ENCODE data around the gene CMBL. TPM values are rescaled to one million over a fixed set of nuclear protein-coding genes. Genes with fewer than 3 reads are reported as not detected.
"Not testable (repeated sequence)": the region's sequence is repeated elsewhere in the genome, so short reads cannot be mapped to it uniquely, and the experiment has no call there.

Gene CMBL
- total RNA-seq, 4 donors from 2014 or later = 17.3 to 166 (median 120) TPM

GRCh38 chr5:10352430-10353240 lies 44.9 kb upstream of the CMBL start:
- Histone ChIP-seq H3K36me3 (no peaks in the 10 kb centered on the region), H3K4me1 (peaks cover 0 to 24% (median 5%) of the 10 kb centered on the region in 4 donors), H3K27me3 (no peaks in the 10 kb centered on the region), H3K9me3 (no peaks in the 10 kb centered on the region), H3K27ac (peak overlapping the region; percentile 98 to 100 (median 98)), H3K4me3 (peak overlapping the region; percentile 77 to 99 (median 92))
- TF ChIP-seq CTCF (IDR thresholded peaks at IDR 0.05) (no peak), POLR2A (IDR thresholded peaks at IDR 0.05) (no peak)
- no peak for DNase-seq

GRCh38 chr5:10351919-10352318 lies 44.2 kb upstream of the CMBL start:
- TF ChIP-seq CTCF (IDR thresholded peaks at IDR 0.05) (no peak), POLR2A (IDR thresholded peaks at IDR 0.05) (no peak)
- no peak overlapping the region for H3K27ac ChIP-seq
- H3K27me3 ChIP-seq = no peaks in the 10 kb centered on the region
- peaks cover 0 to 18% (median 3%) of the 10 kb centered on the region in 4 donors for H3K4me1 ChIP-seq
- no peaks in the 10 kb centered on the region for H3K9me3 ChIP-seq
- no peak for DNase-seq
- no peaks in the 10 kb centered on the region for H3K36me3 ChIP-seq
- H3K4me3 ChIP-seq = no peak overlapping the region

GRCh38 chr5:10351199-10351905 lies 43.6 kb upstream of the CMBL start:
- Histone ChIP-seq H3K4me3 (no peak overlapping the region), H3K27ac (no peak overlapping the region)
- TF ChIP-seq CTCF (IDR thresholded peaks at IDR 0.05) = no peak
- TF ChIP-seq POLR2A (IDR thresholded peaks at IDR 0.05) = no peak

GRCh38 chr5:10348258-10348657 lies 40.6 kb upstream of the CMBL start:
- no peak for TF ChIP-seq CTCF (IDR thresholded peaks at IDR 0.05)
- no peak for TF ChIP-seq POLR2A (IDR thresholded peaks at IDR 0.05)
- Histone ChIP-seq H3K4me3 (no peak overlapping the region), H3K4me1 (peaks cover 0 to 11% (median 0%) of the 10 kb centered on the region in 4 donors), H3K27me3 (no peaks in the 10 kb centered on the region), H3K9me3 (no peaks in the 10 kb centered on the region), H3K27ac (no peak overlapping the region), H3K36me3 (no peaks in the 10 kb centered on the region)
- no peak for DNase-seq

More at GRCh38 chr5:10351199-10351905, 43.6 kb upstream of the CMBL start:
- no peaks in the 10 kb centered on the region for H3K9me3 ChIP-seq
- DNase-seq = no peak
- no peaks in the 10 kb centered on the region for H3K36me3 ChIP-seq
- no peaks in the 10 kb centered on the region for H3K27me3 ChIP-seq
- H3K4me1 ChIP-seq = peaks cover 0 to 13% (median under 1%) of the 10 kb centered on the region in 4 donors

GRCh38 chr5:10344461-10345106 lies 36.9 kb upstream of the CMBL start:
- H3K4me3 ChIP-seq, H3K27me3 ChIP-seq, DNase-seq, H3K36me3 ChIP-seq, H3K27ac ChIP-seq, H3K4me1 ChIP-seq, H3K9me3 ChIP-seq: not testable (repeated sequence)

- TF ChIP-seq POLR2A (IDR thresholded peaks at IDR 0.05) (no peak), CTCF (IDR thresholded peaks at IDR 0.05) (no peak)
- no peaks in the 10 kb centered on the region for H3K27me3 ChIP-seq
These were observed 35.8 kb upstream of the CMBL start for GRCh38 chr5:10343486-10343885.

More at GRCh38 chr5:10343486-10343885, 35.8 kb upstream of the CMBL start:
- Histone ChIP-seq H3K36me3 (no peaks in the 10 kb centered on the region), H3K27ac (no peak overlapping the region), H3K9me3 (no peaks in the 10 kb centered on the region), H3K4me1 (no peaks in the 10 kb centered on the region), H3K4me3 (no peak overlapping the region)
- DNase-seq = no peak

Data from Peyer's patch (tissue), 4 donors.